Measurements from ENCODE around the gene SPPL2A. TPM values are rescaled to one million over a fixed set of nuclear protein-coding genes. Genes with fewer than 3 reads are reported as not detected.

SPPL2A gene
- total and polyA plus RNA-seq, 9 of the 15 experiments (the other 6 are each of a cell fraction or from before 2014, with no cell fraction given) = 9.8 to 66.1 (median 38.0) TPM

- DNase-seq (ENCODE audit: extremely low read depth in 1 of 4, low spot score in 3 of 4) (no peak), ATAC-seq (no peak), FAIRE-seq (no peak)
- H3K4me2 ChIP-seq (ENCODE audit: insufficient read depth, low read length) = no peak overlapping the region
- intact Hi-C loops (cut with micrococcal nuclease) (no loop called here), in situ Hi-C loops (cut with MboI) (no loop called here)
- no peak overlapping the region for H3K27ac ChIP-seq (ENCODE audit: extremely low read depth, low read depth, low read length)
- no peaks in the 10 kb centered on the region for H3K36me3 ChIP-seq (ENCODE audit: control insufficient read depth, insufficient read depth, low read length)
- no peaks in the 10 kb centered on the region for H3K79me2 ChIP-seq (ENCODE audit: control insufficient read depth, insufficient read depth, low read length)
- no peak overlapping the region for H3K4me3 ChIP-seq
- H3K9ac ChIP-seq (ENCODE audit: insufficient read depth in 1 of 2, low read depth in 2 of 2, low read length in 2 of 2) = no peak overlapping the region
- H3K4me1 ChIP-seq (replicated peaks in 1 of 2; ENCODE audit: control insufficient read depth in 2 of 2, insufficient read depth in 2 of 2, low read length in 2 of 2) = no peaks in the 10 kb centered on the region; a peak in 1 of 5 replicates
- no peaks in the 10 kb centered on the region for H3K9me1 ChIP-seq (ENCODE audit: control insufficient read depth, insufficient read depth, low read length)
- ChIA-PET CTCF (ENCODE audit: low intra/inter-chr PET ratio) (no interaction called here), POLR2A (interaction anchor here (2.5 kb wide), 1 partner anchor 13 kb away, joined by 9 read pairs; no protein-coding TSS in a partner anchor)
- no peaks in the 10 kb centered on the region for H3K9me3 ChIP-seq (replicated peaks; ENCODE audit: control insufficient read depth, insufficient read depth, low read depth, low read length)
- WGBS (ENCODE audit: insufficient coverage, low coverage, missing lambda C conversion rate) = 55% methylated on average over 1 of the region's 1 CpG
- no peak overlapping the region for H2AFZ ChIP-seq (ENCODE audit: low read depth, low read length)
- H4K20me1 ChIP-seq (replicated peaks; ENCODE audit: control insufficient read depth, insufficient read depth, low read length) = no peaks in the 10 kb centered on the region
- BruUV-seq (replicated peaks) = no TSS peak
- no peaks in the 10 kb centered on the region for H3K27me3 ChIP-seq (ENCODE audit: control insufficient read depth in 2 of 2, insufficient read depth in 2 of 2, low read length in 2 of 2)
- TF ChIP-seq ZBTB33 (CRISPR knock-in tag; IDR thresholded peaks at IDR 0.05) = no peak
- TF ChIP-seq RREB1 (CRISPR knock-in tag; IDR thresholded peaks at IDR 0.05) = no peak
- TF ChIP-seq CBFB (CRISPR knock-in tag; IDR thresholded peaks at IDR 0.05) = no peak
- TF ChIP-seq NR2C2 (CRISPR knock-in tag; IDR thresholded peaks at IDR 0.05) = no peak
- TF ChIP-seq NR2C2 (tag; IDR thresholded peaks at IDR 0.05) = no peak
- TF ChIP-seq GATAD2B (IDR thresholded peaks at IDR 0.05; ENCODE audit: borderline replicate concordance) = no peak
- no peak for TF ChIP-seq MAFK (IDR thresholded peaks at IDR 0.05; ENCODE audit: low read length)
- TF ChIP-seq SNIP1 (IDR thresholded peaks at IDR 0.05; ENCODE audit: low read depth) = no peak
- no peak for TF ChIP-seq NCOA2 (IDR thresholded peaks at IDR 0.05; ENCODE audit: partially characterized antibody in 2 of 2)
- TF ChIP-seq SMARCC2 (IDR thresholded peaks at IDR 0.05; ENCODE audit: low read depth) = no peak
- TF ChIP-seq ZSCAN29 (IDR thresholded peaks at IDR 0.05) = no peak
- no peak for TF ChIP-seq PYGO2 (tag; IDR thresholded peaks at IDR 0.05)
- no peak for TF ChIP-seq ZBTB12 (CRISPR knock-in tag; IDR thresholded peaks at IDR 0.05)
Measured at GRCh38 chr15:50797926-50798325, 32.4 kb upstream of the SPPL2A start.
